Smooth muscle cell (in vitro differentiated cells): ENCODE measurements around the gene BTBD8. TPM values are rescaled to one million over a fixed set of nuclear protein-coding genes. Genes with fewer than 3 reads are reported as not detected.

ENCODE experiments used
- DNase-seq: peaks from one replicate; lab custom pipeline; 2025; ENCODE audit not compliant: unreplicated experiment; lab: John Stamatoyannopoulos, UW
- H2AFZ ChIP-seq: fragments of 200-600 bp; sonication (generic); 2 replicates; pipeline ENCODE4 v1.6.0; 2016; ENCODE audit warnings: antibody characterized with exemption, low read depth, mild to moderate bottlenecking
- H3F3A ChIP-seq: fragments of 200-600 bp; sonication (generic); 2 replicates; pipeline ENCODE4 v1.6.0; 2017; ENCODE audit warnings: antibody characterized with exemption, low read depth
- H3K27ac ChIP-seq: fragments of 200-600 bp; sonication (generic); 2 replicates; pipeline ENCODE4 v1.5.1; 2016; ENCODE audit warnings: low read depth, mild to moderate bottlenecking
- H3K27me3 ChIP-seq: fragments of 200-600 bp; sonication (generic); 2 replicates; pipeline ENCODE4 v1.6.1; 2016; ENCODE audit warnings: low read depth, mild to moderate bottlenecking
- H3K36me3 ChIP-seq: fragments of 200-600 bp; sonication (generic); 2 replicates; pipeline ENCODE4 v1.5.1; 2016; ENCODE audit warnings: low read depth
- H3K4me1 ChIP-seq: fragments of 200-600 bp; sonication (generic); 2 replicates; pipeline ENCODE4 v1.5.1; 2016; ENCODE audit warnings: low read depth
- H3K4me2 ChIP-seq: fragments of 200-600 bp; sonication (generic); 2 replicates; pipeline ENCODE4 v1.6.0; 2016; ENCODE audit warnings: mild to moderate bottlenecking
- H3K4me3 ChIP-seq: fragments of 200-600 bp; sonication (generic); 2 replicates; pipeline ENCODE4 v1.5.1; 2016; ENCODE audit warnings: mild to moderate bottlenecking
- H3K79me2 ChIP-seq: fragments of 200-600 bp; sonication (generic); 2 replicates; pipeline ENCODE4 v1.6.0; 2016; ENCODE audit warnings: low read depth, mild to moderate bottlenecking
- H3K9ac ChIP-seq: fragments of 200-600 bp; sonication (generic); 2 replicates; pipeline ENCODE4 v1.6.0; 2016; ENCODE audit warnings: low read depth
- H3K9me3 ChIP-seq: fragments of 200-600 bp; sonication (generic); replicated peaks from 2 replicates; pipeline ENCODE4 v1.5.1; 2016; ENCODE audit warnings: low read depth
- H4K20me1 ChIP-seq: fragments of 200-600 bp; sonication (generic); 2 replicates; pipeline ENCODE4 v1.6.0; 2016; ENCODE audit warnings: low read depth
- CTCF ChIP-seq: fragments of 200-600 bp; sonication (generic); IDR thresholded peaks from 2 replicates; pipeline ENCODE4 v1.5.1; 2017; ENCODE audit warnings: borderline replicate concordance, mild to moderate bottlenecking, antibody characterized with exemption; ENCODE audit not compliant: insufficient read depth, poor library complexity, severe bottlenecking
- WGBS: methylation state at CpG from one replicate; pipeline ENCODE4 v1.1.7; 2016; ENCODE audit warnings: low lambda C conversion rate; 5-methylcytosine and 5-hydroxymethylcytosine counted together
- polyA plus RNA-seq: library from polyadenylated mRNA; unstranded; fragments of >200 nt; fragmentation: Nextera tagmentation; extraction: Ambion mirVana; gene quantifications from 2 replicates; pipeline ENCODE4 v1.2.1, GENCODE V29; 2016
- total RNA-seq: library from RNA; depleted of rRNA; stranded (reverse); fragments of >200 nt; gene quantifications from 2 replicates; pipeline ENCODE4 v1.2.3, GENCODE V29; 2014

The BTBD8 gene
- total and polyA plus RNA-seq, 2 experiments from 2014 or later, result 1.6 to 4.9 TPM

- H3F3A ChIP-seq, result no peaks in the 10 kb centered on the region
- no peak overlapping the region for H3K4me3 ChIP-seq
- no peaks in the 10 kb centered on the region for H3K4me1 ChIP-seq
- no peak overlapping the region for H3K4me2 ChIP-seq
- no peak for DNase-seq
- H3K27me3 ChIP-seq, result no peaks in the 10 kb centered on the region
- 82% methylated on average over 2 of the region's 2 CpGs for WGBS
- no peaks in the 10 kb centered on the region for H3K9me3 ChIP-seq
- no peak overlapping the region for H3K9ac ChIP-seq
- H2AFZ ChIP-seq, result no peak overlapping the region
- no peak for TF ChIP-seq CTCF
- no peaks in the 10 kb centered on the region for H4K20me1 ChIP-seq
- H3K79me2 ChIP-seq, result no peaks in the 10 kb centered on the region
- H3K36me3 ChIP-seq, result no peaks in the 10 kb centered on the region
- H3K27ac ChIP-seq, result no peak overlapping the region
Observed at GRCh38 chr1:92117526-92117925, 37.4 kb downstream of the BTBD8 start.

- no peak for DNase-seq
- no peak for TF ChIP-seq CTCF
Observed at GRCh38 chr1:92118826-92119225, 38.7 kb downstream of the BTBD8 start.

GRCh38 chr1:92123868-92124267 is 43.7 kb downstream of the BTBD8 start:
- no peak for TF ChIP-seq CTCF

More at GRCh38 chr1:92118826-92119225, 38.7 kb downstream of the BTBD8 start:
- no peak overlapping the region for H3K4me2 ChIP-seq
- H3K4me1 ChIP-seq, result no peaks in the 10 kb centered on the region
- H4K20me1 ChIP-seq, result no peaks in the 10 kb centered on the region
- no peak overlapping the region for H2AFZ ChIP-seq
- no peaks in the 10 kb centered on the region for H3F3A ChIP-seq
- H3K4me3 ChIP-seq, result no peak overlapping the region
- no peaks in the 10 kb centered on the region for H3K36me3 ChIP-seq
- no peaks in the 10 kb centered on the region for H3K27me3 ChIP-seq
- 63% methylated on average over 3 of the region's 3 CpGs for whole genome bisulfite sequencing
- no peak overlapping the region for H3K9ac ChIP-seq
- H3K9me3 ChIP-seq, result no peaks in the 10 kb centered on the region
- no peak overlapping the region for H3K27ac ChIP-seq
- H3K79me2 ChIP-seq, result no peaks in the 10 kb centered on the region

GRCh38 chr1:92125204-92125603 is 45.1 kb downstream of the BTBD8 start:
- Histone ChIP-seq H2AFZ (no peak overlapping the region), H3K79me2 (no peaks in the 10 kb centered on the region), H3K9me3 (no peaks in the 10 kb centered on the region), H3K9ac (no peak overlapping the region), H3K27ac (no peak overlapping the region), H3K4me2 (no peak overlapping the region), H3K4me1 (no peaks in the 10 kb centered on the region), H3K27me3 (no peaks in the 10 kb centered on the region), H3K36me3 (no peaks in the 10 kb centered on the region), H4K20me1 (no peaks in the 10 kb centered on the region), H3K4me3 (no peak overlapping the region), H3F3A (no peaks in the 10 kb centered on the region)
- no peak for TF ChIP-seq CTCF
- 85% methylated on average over 4 of the region's 4 CpGs for WGBS
- DNase-seq, result no peak

More at GRCh38 chr1:92123868-92124267, 43.7 kb downstream of the BTBD8 start:
- H3K4me3 ChIP-seq, result no peak overlapping the region
- no peaks in the 10 kb centered on the region for H4K20me1 ChIP-seq
- H2AFZ ChIP-seq, result no peak overlapping the region
- no peaks in the 10 kb centered on the region for H3K9me3 ChIP-seq
- 74% methylated on average over 3 of the region's 3 CpGs for WGBS
- no peak overlapping the region for H3K4me2 ChIP-seq
- H3F3A ChIP-seq, result no peaks in the 10 kb centered on the region
- DNase-seq, result no peak
- H3K27ac ChIP-seq, result no peak overlapping the region
- no peaks in the 10 kb centered on the region for H3K79me2 ChIP-seq
- H3K36me3 ChIP-seq, result no peaks in the 10 kb centered on the region
- no peak overlapping the region for H3K9ac ChIP-seq
- H3K4me1 ChIP-seq, result no peaks in the 10 kb centered on the region
- H3K27me3 ChIP-seq, result no peaks in the 10 kb centered on the region
